ENCODE results near the gene CELF4.

Gene CELF4

DNA sequence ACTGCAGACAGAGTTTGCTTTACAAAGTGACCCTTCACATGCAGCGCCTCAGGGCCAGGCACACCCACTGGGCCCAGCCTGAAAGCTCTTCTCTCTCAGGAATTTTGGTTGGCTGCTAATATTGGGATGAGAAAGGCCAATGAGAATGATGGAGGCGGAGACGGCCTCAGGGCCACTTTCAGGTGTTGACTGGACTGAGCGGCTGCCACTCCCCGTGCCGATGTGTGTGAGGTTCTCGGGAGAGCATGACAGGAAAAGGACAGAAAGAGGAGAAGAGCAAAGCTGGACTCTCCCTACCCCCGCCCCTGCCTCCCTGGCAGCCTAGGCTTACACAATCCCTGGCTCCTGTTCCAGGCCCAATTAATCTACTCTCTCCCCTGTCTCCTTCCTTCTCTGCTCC is 155.7 kb downstream of the CELF4 start:
- TF ChIP-seq, protein P1, sequence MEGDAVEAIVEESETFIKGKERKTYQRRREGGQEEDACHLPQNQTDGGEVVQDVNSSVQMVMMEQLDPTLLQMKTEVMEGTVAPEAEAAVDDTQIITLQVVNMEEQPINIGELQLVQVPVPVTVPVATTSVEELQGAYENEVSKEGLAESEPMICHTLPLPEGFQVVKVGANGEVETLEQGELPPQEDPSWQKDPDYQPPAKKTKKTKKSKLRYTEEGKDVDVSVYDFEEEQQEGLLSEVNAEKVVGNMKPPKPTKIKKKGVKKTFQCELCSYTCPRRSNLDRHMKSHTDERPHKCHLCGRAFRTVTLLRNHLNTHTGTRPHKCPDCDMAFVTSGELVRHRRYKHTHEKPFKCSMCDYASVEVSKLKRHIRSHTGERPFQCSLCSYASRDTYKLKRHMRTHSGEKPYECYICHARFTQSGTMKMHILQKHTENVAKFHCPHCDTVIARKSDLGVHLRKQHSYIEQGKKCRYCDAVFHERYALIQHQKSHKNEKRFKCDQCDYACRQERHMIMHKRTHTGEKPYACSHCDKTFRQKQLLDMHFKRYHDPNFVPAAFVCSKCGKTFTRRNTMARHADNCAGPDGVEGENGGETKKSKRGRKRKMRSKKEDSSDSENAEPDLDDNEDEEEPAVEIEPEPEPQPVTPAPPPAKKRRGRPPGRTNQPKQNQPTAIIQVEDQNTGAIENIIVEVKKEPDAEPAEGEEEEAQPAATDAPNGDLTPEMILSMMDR (IDR thresholded peaks at IDR 0.05; ENCODE audit: insufficient read depth, low read length): no peak
- TF ChIP-seq GABPA (IDR thresholded peaks at IDR 0.05; ENCODE audit: low read depth) (no peak), SPI1 (IDR thresholded peaks at IDR 0.05; ENCODE audit: borderline replicate concordance, low read depth) (no peak), POLR2AphosphoS5 (IDR thresholded peaks at IDR 0.05; ENCODE audit: low read depth) (no peak)
- TF ChIP-seq, protein P2, sequence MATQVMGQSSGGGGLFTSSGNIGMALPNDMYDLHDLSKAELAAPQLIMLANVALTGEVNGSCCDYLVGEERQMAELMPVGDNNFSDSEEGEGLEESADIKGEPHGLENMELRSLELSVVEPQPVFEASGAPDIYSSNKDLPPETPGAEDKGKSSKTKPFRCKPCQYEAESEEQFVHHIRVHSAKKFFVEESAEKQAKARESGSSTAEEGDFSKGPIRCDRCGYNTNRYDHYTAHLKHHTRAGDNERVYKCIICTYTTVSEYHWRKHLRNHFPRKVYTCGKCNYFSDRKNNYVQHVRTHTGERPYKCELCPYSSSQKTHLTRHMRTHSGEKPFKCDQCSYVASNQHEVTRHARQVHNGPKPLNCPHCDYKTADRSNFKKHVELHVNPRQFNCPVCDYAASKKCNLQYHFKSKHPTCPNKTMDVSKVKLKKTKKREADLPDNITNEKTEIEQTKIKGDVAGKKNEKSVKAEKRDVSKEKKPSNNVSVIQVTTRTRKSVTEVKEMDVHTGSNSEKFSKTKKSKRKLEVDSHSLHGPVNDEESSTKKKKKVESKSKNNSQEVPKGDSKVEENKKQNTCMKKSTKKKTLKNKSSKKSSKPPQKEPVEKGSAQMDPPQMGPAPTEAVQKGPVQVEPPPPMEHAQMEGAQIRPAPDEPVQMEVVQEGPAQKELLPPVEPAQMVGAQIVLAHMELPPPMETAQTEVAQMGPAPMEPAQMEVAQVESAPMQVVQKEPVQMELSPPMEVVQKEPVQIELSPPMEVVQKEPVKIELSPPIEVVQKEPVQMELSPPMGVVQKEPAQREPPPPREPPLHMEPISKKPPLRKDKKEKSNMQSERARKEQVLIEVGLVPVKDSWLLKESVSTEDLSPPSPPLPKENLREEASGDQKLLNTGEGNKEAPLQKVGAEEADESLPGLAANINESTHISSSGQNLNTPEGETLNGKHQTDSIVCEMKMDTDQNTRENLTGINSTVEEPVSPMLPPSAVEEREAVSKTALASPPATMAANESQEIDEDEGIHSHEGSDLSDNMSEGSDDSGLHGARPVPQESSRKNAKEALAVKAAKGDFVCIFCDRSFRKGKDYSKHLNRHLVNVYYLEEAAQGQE (IDR thresholded peaks at IDR 0.05; ENCODE audit: insufficient replicate concordance, low read depth): no peak
- H3K27me3 ChIP-seq (ENCODE audit: insufficient read depth, poor library complexity, severe bottlenecking): peaks cover 3% of the 10 kb centered on the region
- H3K4me3 ChIP-seq (replicated peaks; ENCODE audit: insufficient read depth, low read length): no peak overlapping the region
- no peak for DNase-seq (ENCODE audit: low read depth in 1 of 2, low spot score in 1 of 2)
- no peak overlapping the region for H3K27ac ChIP-seq (replicated peaks)

DNA sequence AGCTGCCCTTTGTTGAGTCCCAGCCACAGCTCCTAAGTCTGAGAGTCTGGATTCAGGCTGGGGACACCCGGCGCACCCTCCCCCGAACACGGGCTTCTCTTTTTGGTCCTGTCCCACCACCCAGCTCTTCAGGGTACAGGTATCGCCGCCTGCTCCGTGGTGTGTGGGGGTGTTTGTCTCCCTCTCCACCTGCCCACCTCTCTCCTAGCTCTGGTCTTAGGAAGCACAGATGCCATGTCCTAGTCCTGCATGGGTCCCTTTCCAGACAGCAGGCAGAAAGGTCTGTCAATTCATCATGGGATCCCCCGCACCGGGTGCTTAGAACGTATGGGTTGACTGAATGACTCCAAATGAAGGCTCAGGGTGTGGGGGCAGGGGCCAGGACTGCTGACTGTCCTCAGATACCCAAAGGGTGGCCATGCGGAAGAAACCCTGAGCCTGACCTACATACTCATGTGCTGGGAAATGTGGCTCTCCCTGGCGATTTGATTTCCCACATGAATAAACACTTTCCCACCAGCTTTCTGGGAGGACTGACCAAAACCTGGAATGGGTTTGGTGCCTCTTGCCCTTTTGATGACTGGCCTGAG is 156.8 kb downstream of the CELF4 start:
- H3K27me3 ChIP-seq (ENCODE audit: insufficient read depth, poor library complexity, severe bottlenecking): peaks cover 3% of the 10 kb centered on the region
- H3K27ac ChIP-seq (replicated peaks): no peak overlapping the region
- TF ChIP-seq, protein P1 (IDR thresholded peaks at IDR 0.05; ENCODE audit: insufficient read depth, low read length): no peak
- no peak for TF ChIP-seq SPI1 (IDR thresholded peaks at IDR 0.05; ENCODE audit: borderline replicate concordance, low read depth)
- no peak for TF ChIP-seq GABPA (IDR thresholded peaks at IDR 0.05; ENCODE audit: low read depth)
- TF ChIP-seq, protein P2 (IDR thresholded peaks at IDR 0.05; ENCODE audit: insufficient replicate concordance, low read depth): no peak
- TF ChIP-seq POLR2AphosphoS5 (IDR thresholded peaks at IDR 0.05; ENCODE audit: low read depth): no peak
- DNase-seq (ENCODE audit: low read depth in 1 of 2, low spot score in 1 of 2): no peak
- no peak overlapping the region for H3K4me3 ChIP-seq (replicated peaks; ENCODE audit: insufficient read depth, low read length)

DNA sequence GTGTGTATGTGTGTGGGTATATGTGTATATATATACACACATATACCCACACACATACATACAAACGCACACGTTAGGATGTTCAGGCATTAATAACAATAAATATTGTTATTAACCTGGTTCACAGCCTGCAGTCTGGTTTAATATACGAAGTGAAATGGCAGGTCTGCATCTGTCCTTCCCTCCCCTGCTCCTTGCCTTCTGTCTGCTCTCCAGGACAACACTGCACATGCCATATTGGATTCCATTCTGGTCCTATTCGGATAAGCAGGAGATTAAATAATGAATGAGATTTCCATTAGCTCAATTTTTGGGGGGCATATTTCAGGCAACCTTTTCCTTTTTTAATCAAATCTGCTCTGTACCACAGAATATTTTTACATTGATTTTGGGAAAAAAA is 158.0 kb downstream of the CELF4 start:
- TF ChIP-seq, protein P1 (IDR thresholded peaks at IDR 0.05; ENCODE audit: insufficient read depth, low read length): no peak
- no peak for TF ChIP-seq SPI1 (IDR thresholded peaks at IDR 0.05; ENCODE audit: borderline replicate concordance, low read depth)
- TF ChIP-seq POLR2AphosphoS5 (IDR thresholded peaks at IDR 0.05; ENCODE audit: low read depth): no peak
- no peak for TF ChIP-seq GABPA (IDR thresholded peaks at IDR 0.05; ENCODE audit: low read depth)
- TF ChIP-seq, protein P2 (IDR thresholded peaks at IDR 0.05; ENCODE audit: insufficient replicate concordance, low read depth): no peak
- no peak for DNase-seq (ENCODE audit: low read depth in 1 of 2, low spot score in 1 of 2)
- Histone ChIP-seq H3K4me3 (replicated peaks; ENCODE audit: insufficient read depth, low read length) (no peak overlapping the region), H3K27me3 (ENCODE audit: insufficient read depth, poor library complexity, severe bottlenecking) (peaks cover 3% of the 10 kb centered on the region), H3K27ac (replicated peaks) (no peak overlapping the region)
